Measurements from ENCODE around the gene PRL.

DNA sequence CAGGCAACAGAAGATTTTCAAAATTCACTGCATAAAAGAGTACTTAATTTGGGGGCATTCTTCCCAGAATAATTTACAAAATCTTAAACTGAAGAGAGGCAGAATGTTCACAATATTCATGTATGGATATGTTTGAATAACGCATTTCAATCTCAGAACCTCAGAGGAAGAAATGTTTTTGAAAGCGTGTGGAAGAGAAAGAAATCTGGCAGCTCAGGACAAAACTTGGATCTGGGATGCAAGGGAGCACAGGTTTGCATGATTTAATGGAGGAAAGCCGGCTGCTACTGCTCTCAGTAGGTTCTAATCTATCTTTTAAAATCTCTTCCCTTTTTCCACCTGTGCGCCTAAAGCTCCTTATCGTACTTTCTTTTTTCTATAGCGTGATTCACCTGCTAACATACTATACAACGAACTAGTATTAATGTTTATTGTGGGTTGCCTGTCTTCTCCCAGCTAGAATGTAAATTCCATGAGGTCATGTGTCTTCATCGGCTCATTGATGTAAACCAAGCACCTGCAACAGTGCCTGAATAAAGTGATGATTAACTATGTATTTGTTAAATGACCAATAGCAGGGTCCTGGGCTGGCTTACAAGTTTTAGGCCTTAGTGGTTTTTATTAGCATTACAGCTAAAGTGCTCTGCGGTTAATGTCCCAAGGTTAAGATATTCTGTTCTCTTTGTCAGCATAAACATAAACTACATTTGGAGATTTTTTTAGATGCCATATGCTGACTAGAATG is 15.3 kb downstream of the PRL start:
- TF ChIP-seq CTCF (IDR thresholded peaks at IDR 0.05) (no peak), POLR2A (IDR thresholded peaks at IDR 0.05) (no peak), POLR2AphosphoS5 (IDR thresholded peaks at IDR 0.05; ENCODE audit: insufficient read depth in 1 of 2, low read depth in 1 of 2) (no peak)
